HG03520 (cell line): ENCODE data around the gene PRKAG2.
"Not testable (repeated sequence)": the region's sequence is repeated elsewhere in the genome, so short reads cannot be mapped to it uniquely, and the experiment has no call there.

Experiments
- ATAC-seq: cut with Tn5 transposase; IDR thresholded peaks from one replicate; pipeline ENCODE4 v1.9.1; 2021; ENCODE audit warnings: mild to moderate bottlenecking, moderate library complexity; ENCODE audit not compliant: unreplicated experiment

Gene PRKAG2

DNA sequence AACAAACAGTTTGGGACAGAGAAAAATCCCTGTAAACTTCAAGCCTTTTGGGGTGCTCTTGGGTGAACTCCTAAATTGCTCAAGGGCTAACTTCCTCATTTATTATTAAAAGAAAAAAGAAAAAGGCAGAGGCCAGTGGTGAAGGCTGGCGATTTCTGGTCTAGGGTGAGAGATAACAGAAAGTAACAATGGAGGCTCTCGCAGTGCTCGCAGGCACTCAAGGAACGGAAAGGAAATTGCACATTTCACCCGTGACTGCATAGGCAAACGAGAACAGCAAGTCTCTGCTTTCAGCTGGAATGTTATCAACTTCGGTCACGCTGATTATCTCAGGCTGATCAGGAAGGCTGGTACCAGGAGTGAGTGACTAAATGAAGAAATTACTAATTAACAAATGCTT lies 70.7 kb downstream of the PRKAG2 start:
- no peak for ATAC-seq

DNA sequence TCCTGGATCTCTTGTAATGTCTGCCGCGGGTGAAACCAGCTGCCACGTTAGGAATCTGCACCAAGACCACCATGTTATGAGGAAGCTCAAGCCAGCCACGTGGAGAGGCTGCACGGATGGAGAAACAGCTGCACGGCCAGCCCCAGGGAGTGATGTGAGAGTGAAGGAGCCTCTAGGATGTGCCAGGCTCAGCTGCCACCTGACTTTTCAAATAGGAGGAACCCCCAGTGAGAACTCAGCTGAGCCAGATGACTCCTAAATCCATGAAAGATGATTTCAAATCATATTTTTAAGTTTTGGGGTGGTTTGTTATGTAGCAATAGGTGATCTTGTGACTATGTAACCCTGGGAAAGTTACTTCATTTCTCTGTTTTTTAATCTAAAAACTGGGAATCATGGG lies 71.7 kb downstream of the PRKAG2 start:
- no peak for ATAC-seq

DNA sequence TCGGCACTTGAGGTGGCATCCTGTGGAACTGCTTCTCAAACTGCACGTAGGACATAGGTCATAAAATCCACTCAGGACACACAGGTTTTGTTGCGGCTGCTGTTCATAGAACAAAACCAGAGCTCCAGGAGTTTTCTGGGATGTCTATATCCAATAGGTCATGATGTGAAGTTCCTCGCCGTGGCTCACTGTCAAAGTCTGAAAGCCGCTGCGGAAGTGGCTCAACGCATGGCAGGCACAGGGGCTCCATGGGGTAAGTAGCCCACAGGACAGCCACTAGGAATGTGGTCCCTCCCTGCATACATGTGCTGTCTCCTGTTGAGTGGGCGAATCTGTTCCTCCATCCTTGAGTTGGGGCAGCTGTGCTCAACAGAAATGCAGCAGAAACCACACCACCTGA lies 72.2 kb downstream of the PRKAG2 start:
- ATAC-seq, result no peak

DNA sequence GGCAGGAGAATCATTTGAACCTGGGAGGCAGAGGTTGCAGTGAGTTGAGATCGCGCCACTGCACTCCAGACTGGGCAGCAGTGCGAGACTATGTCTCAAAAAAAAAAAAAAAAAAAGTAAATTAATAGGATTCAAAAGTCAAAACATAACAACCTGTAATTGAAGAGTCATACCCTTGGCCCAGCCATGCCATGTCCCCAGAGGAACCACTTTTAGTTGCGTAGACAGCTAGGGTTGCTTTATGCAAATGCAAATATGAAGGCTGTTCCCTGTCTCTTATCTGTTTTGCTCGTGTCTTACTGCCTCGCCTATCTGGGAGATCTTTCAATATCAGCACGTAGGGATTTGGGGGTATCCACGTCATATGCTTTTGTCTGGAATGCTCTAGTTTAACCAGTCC lies 73.1 kb downstream of the PRKAG2 start:
- ATAC-seq, result no peak

DNA sequence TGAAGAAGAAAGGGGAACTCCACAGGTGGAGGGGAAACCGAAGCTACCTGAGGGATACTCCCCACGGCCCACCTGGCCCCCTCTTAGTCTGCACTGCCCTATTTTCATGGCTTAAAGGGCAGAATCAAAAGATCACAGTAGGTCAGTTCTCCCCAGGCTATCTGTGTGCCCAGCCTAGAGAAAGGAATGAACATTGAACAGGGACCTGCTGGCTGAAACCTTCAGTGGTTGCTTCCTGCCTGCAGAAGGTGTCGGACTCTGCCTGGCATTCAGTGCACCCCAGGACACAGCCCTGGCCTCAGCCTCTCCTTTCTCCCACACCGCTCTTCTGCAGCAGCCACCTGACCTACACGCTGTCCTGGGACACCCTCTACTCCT lies 74.5 kb downstream of the PRKAG2 start:
- ATAC-seq, result no peak

DNA sequence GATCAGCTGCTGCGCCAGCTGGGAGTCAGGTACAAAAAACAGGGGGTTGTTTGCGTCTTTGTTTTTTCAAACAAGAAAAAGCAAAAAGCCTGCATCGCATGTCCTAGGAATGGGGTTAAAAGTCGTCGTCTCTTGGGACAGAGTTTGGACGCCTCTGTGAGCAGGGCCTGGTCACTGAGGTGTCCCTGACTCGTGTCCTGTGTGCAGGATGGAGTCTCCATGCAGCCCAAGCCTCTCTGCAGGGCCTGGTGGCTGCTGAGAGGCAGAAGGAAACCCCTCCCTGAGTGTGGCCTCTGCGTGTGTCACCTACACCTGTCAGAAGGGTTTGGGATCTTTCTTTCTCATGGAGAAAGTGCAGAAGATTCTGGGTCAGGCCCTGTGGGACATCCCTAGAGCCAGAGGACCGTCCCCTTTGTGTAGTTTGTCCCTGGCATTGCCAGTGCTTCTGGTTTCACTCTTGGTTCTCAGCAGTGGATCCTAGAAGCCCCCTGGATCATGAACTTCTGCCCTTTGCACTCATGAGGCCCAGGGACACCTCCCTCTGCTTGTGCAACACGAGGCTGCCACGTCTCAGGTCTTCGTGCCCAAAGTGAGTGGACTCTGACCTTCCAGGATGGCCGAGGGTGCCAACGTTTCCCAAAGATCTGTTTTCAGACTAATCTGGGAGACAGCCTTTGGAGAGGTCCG lies 75.0 kb downstream of the PRKAG2 start:
- no peak for ATAC-seq

DNA sequence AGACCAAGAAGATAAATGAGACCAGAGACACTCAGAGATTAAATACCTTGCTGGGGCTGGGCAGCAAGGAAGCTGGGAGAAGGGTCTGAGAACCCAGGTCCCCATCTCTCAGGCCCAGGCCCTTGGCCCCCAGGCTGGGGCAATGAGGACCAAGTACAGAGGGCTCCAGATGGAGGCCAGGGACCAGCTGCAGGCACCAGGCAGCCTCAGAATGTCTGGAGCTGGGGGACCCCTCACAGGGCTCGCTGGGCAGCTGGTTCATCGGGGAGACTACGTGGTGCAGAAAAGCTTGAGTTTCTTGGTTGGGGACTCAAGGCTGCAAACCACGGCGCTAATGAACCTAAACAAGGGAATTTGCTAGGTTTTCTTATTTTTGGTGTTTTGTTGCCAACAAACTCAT lies 75.6 kb downstream of the PRKAG2 start:
- no peak for ATAC-seq

DNA sequence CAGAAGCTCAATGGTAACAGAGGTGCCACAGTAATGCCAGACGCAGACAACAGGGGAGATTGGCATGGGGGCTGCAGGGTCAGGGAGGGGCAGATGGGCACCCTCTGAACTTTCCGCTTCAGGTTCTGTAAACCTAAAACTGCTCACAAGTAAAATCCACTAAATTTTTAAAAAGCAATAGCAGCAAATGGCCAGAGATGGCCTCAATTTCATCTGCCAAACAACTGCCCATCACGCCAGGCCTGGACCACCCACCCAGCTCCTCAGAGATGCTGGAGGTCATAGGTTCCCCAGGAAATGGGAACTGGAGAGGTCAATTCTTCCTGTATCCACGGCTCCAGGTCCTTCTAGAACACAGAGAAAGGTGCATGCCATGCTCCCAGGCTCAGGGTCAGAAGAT lies 76.1 kb downstream of the PRKAG2 start:
- ATAC-seq, result no peak

DNA sequence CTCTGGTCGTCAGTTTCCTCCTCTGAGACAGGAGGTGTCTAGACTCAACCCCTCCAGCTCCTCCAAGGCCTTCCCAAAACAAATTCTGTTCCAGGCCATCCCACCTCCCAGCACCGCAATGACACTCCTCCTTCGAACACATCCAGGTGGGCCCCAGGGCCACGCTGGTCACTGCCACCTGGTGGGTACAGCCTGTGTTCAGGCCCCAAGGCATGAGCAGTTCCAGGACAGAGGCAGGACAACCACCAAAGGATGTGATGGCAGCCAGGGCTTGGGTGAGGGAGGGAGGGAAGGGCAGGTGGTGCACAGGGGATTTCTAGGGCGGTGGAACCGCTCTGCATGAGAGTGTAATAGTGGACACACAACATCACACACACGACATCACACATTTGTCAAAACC lies 76.5 kb downstream of the PRKAG2 start:
- ATAC-seq, result no peak

DNA sequence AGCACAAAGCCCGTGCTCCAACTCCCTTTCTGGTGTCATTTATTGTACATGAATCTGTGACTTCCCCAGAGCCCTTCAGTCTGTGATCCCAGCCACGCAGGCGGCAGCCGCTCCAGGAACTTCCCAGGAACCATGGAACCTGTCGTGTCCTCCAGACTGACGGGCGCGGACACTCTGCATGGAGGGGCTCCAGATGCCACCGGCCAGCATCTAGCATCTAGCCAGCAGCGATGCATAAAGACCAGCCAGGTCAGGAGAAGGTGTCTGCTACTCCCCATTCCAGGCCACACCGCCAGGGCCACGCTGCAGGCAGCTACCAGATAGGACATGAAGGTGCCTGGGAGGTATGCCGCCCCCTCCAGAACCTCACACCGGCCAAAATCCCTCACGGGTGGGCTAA lies 77.4 kb downstream of the PRKAG2 start:
- ATAC-seq, result no peak

DNA sequence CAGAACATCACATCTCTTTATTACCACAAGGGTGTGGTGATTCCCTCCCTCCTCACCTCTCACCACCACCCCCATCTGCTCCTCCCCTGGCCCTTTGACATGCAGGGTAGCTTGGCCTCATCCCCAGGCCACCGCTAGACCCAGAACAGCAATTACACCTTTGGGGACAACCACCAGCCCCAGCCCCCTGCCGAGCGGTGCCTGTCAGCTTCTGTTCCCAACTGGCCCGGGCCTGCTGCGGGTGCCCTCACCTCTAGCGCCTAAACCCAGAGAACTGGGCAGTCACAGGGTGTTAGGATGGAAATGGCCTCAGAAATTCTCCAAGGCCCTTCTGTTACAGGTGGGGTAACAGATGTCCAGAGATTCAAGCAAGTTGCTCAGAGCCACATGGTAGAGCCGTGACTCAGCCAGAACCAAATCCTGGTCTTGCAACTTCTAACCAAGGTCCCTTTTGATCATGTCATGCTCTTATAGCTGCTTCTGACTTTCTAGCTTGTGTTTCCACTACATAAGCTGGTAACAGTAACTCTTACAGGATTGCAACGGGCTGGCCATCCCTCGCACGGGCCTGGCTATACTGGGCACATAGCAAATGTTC lies 78.0 kb downstream of the PRKAG2 start:
- no peak for ATAC-seq

DNA sequence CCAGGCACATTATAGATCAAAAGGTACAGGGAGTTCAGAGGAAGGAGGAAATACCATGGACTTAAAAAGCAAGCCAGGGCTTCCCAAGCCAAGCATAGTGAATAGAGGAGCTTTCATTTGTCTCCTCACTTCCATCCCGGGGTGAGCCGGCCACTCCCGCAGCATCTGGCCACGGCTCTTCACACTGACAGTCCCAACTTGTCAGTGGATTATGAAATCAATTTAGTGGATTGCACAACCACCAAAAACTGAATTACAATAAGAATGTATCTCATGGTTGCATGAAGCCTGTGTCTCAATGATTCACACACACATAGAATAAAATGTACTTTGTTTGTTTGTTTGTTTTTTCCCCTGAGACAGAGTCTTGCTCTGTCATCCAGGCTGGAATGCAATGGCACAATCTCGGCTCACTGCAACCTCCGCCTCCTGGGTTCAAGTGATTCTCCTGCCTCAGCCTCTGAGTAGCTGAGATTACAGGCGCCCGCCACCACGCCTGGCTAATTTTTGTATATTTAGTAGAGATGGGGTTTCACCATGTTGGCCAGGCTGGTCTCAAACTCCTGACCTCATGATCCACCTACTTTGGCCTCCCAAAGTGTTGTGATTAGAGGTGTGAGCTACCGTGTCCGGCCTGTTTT lies 79.1 kb downstream of the PRKAG2 start:
- ATAC-seq, result not testable (repeated sequence)

DNA sequence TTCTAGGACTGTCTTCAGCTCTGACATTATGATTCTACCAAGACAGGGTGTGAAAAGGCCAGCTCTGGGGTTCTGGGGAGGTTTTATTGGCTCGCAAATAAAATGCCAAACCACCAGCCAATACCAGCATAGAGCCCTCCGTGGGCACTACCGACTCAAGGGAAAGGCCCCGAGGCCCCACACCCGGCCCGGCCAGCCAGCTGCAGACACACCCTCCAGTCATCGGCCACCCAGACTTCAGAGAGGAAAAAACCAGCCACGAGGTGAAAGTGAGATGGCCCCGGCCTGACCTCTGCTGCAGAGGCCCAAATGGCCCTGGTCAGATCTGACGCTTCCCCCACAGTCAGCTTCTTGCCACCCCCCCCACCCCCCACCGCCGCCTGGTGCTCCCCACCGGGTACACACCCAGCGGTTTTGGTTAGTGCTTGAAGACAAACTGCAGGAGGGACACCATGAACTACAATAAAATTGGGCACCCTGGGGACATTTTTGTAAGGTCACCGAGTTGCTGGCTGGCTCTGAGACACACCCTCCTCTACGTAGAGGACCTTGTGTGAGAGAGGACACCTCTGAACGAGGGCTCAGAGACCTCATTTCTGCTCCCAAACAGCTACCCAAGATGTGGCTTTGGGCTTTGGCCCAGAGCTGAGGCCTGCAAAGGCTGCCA lies 79.9 kb downstream of the PRKAG2 start:
- ATAC-seq, result no peak

DNA sequence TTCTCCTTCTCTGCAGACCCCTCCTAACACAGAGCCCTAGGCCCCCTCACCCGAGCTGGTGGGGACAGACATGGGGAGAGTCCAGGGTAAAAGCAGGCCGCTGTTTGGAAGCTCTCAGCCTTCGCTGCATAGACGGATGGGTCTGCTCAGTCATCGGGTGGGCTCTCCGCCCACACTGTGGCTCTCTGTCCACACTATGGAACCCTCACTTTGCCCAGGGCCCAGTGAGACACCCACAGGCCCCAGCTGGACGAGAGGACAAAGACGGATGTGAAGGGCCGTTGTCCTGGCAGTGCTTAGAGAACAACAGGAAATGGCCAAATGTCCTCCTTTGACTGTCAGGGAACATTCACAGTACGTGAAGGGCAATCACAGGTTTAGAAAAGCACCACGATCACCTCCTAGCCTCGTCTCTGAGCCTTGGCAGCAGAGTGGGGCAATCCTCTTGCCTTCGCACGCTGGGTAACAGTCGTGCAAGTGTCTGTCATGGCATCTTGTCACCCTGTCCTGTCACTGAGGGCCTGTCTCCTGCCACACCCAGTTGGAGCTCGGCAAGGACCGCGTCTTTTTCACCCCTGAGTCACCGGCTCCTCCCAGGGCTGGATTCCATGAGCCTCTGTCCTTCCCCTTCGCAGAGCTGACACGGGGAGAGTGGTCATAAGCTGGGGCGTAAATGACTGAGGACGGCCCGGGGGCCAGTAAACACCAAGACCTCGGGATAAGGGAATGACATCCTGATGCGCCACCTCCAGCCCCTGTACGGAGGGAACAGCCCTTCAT lies 80.6 kb downstream of the PRKAG2 start:
- ATAC-seq, result no peak

DNA sequence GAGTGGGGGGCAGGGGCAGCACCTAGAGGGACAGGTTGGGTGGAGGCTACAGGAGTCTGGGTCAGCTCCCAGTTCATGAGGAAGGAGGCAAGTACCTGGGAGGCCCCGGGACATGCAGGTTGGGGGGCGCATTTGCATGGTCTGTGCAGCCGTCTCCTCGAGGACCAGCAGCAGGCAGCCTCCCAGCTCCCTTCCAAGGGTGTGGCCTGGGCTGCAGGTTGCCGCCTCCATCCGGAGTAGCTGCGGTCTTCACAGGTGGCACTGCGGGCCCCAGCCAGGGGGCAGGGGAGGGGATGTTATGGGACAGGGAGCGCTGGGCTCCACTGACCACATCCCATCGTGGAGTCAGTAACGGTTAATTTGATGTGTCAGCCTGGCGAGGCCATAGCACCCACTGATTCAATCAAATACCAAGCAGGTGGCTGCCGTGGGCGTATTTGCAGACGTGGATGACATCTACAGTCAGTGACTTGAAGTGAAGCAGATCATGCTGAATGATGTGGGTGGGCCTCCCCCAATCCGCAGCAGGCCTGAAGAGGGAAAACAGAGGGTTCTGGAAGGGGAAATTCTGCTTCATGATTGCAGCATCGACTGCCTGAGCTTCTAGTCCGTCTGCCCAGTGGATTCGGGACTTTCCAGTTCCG lies 81.6 kb downstream of the PRKAG2 start:
- peak; percentile 82 for ATAC-seq

DNA sequence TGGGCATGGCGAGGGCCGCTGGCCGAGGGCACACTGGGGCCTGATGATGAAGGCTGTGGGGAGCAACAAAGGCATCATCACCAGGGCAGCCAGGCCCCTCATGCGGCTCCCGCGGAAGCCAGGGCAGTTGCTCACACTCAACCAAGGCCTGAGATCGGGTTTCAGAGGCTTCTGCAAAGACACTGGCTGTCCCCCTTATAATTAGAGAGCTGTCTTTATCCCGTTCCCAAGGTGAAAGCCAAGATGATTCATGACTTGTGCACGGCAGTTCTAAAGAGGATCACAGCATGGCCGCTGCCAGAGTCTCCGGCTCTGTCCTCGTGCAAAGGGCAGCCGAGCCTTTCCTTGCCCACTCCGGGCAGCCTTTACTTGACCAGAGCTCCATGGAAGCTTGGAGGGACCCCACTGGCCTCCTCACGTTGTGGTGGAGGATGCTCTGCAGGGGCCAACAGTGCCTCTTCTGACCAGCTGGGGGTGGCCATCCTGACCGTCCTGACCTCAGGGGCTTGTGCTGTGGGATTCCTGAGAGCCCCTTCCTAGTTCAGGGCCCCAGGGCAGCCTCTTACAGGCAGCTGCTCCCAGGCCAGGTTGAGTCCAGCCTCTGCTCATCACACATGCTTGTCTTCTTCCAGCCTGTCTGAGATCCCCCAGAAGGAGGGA lies 82.3 kb downstream of the PRKAG2 start:
- ATAC-seq, result no peak

DNA sequence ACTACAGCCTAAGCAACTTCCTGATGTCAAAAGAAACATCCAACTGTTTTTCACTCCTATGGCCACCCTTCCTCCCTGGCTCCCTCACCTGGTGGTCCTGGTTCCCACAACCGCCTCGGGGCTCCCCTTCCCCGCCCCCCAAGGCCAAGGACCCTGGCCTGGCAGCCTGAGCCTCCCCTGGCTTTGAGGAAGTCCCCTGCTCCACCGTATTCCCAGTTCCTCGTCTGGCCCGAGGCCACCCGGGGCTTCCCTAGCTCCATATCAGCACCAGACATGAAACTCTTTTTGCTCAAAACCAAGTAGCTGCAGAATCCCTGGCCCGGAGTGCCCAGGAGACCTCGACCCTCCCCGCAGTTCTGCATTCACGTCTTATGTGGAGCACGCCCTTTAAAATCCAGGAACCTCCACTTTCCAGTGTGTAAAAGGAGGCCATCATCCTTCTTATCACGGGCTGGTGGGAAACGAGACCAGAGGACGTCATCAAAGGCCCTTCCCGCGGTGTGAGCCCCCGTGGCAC lies 82.9 kb downstream of the PRKAG2 start:
- no peak for ATAC-seq

DNA sequence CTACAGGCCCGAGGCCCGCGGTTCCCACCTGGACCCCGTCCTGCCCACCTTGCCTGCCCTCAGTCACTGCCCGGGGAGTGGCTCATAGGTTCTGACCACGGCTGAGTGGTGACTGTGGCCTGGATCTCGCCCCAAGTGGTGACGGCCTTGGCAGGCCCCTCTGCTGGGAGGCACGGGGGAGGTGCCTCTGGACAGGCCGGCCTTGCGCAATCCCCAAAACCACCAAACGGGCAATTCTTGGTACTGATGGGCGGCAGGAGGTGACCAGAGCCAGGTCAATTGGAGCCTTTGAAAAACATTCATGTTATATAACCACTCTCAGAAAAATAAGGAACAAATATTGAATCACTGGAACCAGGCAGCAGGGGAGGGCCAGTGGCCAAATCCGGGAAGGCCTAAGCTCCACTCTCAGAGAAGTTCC lies 83.4 kb downstream of the PRKAG2 start:
- ATAC-seq, result no peak

DNA sequence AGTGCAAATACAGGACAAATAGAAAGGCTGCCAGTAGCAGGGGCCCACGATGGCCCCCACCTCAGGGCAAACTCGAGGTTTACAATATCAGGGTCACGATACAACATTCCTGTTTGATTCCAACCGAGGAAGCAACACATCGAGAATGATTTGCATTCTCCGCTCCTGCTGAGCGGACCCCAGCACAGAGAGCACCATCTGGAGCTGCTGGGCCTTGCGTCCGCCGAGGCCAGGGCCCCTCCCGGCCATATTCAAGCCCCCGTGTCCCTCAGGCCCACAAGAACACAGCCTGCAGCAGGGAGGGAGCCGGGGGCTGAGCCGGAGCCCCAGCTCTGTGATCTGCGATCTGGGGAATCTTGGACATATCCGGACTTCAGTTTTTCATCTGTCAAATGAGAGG lies 84.3 kb downstream of the PRKAG2 start:
- ATAC-seq, result no peak

DNA sequence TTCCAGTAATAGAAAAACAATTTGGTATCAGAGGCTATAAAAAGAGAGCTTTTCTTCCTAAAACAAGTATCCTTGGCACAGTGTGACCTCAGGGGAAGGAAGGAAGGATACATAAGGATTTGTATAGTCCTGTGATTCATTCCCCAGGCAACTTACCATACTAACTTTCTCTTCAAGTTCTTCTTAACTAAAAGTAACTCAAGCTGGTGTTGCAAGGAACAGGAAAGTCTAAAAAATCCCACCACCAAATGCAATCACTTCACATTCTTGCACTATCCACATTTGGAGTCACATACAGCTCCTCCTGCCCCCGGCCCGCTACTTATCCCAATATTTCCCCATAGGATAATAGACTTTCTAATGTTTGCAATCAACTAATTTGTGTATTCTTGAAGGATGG lies 84.8 kb downstream of the PRKAG2 start:
- ATAC-seq, result no peak
